HG03159 (cell line): ENCODE results near the gene ALDH3A1.

Experiments
- ATAC-seq: cut with Tn5 transposase; IDR thresholded peaks from one replicate; pipeline ENCODE4 v1.9.1; 2021; ENCODE audit warnings: mild to moderate bottlenecking, moderate library complexity; ENCODE audit not compliant: unreplicated experiment

ALDH3A1 gene

DNA sequence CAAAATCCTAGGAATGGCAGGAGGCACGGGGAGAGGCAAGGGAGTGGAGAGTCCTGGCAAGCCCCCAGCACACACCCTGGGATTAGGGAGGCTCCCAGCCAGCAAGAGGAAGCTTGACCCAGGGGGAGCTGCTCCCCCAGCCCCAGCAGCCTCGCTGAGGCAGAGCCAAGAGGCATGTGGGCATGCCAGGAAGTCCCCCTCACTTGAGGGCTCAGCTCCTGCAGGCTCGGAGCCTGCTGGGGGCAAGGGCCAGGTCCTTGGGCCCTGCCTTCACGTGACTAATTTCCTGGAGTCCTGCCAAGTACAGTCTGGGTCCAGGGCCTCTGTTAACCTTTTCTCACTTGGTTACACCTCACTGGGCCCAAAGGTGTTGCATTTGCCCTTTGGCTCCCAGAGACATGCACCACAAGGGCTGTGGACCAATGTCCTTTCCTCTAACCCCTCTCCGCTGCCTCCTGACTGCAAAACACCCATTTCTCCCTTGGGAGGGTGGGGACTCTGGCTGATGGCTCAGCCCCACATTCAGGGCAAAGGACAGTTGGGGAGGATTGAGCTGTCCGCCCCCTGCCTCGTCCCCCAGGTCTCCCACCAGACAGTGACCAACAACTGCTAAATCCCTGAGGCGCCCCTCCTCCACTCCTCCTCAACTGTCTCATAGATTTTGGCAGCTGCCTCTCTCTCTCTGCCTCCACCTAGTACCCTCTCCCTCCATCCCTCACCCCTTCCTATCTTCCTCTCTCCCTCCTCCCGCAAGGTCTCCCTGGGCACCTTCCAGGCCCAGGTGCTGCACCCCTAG lies 27.3 kb downstream of the ALDH3A1 start:
- ATAC-seq: no peak

DNA sequence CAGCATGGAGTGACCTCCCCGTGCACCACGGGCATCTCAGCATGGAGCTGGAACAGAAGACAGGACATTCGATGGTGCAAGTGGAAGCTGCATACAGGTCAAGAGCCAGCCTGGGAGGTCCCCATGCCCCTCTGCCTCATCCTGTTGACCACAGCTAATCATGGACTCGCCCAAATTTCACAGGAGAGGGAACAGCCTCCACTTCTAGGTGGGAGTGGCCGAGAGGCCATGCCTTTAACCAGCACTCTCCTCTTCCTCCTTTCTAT lies 28.0 kb downstream of the ALDH3A1 start:
- no peak for ATAC-seq

DNA sequence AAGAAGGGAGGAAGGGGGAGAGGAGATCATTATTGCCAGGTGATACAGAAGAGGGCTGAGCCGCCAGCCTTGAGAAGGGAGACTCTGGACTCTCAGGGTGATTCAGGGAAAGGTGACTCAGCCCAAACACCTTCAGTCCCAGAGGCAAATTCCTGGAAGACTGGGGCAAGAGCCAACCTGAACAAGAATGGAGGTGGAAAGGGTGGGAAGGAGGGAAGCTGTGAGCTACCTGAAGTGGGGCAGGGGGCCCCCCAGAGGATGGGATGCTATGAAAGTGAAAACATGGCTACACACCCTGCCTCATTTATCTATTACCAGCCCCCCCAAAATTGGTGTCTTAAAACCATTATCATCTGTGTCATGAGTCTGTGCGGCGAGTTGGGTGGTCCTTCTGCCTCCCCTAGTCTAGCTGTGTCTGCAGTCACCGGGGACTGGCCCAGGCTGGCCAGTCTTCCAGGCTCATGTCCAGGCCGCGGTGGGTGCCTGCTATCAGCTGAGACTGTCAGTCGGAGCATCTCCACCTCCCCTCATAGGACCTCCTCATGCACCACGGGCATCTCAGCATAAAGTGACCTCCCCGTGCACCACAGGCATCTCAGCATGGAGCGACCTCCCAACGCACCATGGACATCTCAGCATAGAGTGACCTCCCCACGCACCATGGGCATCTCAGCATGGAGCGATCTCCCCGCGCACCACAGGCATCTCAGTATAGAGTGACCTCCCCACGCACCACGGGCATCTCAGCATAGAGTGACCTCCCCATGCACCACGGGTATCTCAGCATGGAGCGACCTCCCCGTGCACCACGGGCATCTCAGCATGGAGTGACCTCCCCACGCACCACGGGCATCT lies 28.5 kb downstream of the ALDH3A1 start:
- no peak for ATAC-seq

DNA sequence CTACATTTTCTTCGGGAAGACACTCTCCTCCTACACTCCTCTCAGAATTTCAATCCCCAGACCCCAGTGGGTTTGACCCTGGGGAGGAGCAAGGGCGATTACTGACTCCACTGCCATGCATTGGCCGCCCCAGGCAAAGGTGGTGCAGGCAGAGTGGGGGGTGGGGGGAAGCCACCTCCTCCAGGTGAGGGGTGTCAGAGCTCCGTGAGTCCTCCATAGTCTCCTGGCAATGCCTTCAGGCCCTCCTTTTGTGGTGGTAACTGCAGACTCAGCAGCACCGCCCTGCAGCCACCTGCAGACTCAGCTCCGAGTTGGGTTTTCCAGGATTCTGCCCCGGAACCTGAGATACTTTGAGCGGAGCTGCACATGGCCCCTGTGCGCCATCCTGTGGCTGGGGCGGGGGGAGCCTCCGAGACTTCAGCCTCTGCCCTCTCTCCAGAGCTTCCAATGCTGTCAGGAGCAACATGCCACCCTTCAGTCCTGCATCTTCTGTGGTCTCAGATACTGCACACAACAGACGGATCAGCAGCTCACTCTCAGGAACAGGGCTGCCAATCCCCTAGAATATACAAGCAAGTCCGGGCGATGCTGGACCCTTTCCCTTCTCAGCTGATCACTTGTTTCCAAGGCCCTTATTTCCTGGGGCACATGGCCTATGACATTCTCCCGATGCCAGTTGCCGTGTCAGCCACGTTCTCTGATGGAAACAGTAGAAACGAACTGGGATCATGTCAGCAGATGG lies 29.3 kb downstream of the ALDH3A1 start:
- no peak for ATAC-seq

DNA sequence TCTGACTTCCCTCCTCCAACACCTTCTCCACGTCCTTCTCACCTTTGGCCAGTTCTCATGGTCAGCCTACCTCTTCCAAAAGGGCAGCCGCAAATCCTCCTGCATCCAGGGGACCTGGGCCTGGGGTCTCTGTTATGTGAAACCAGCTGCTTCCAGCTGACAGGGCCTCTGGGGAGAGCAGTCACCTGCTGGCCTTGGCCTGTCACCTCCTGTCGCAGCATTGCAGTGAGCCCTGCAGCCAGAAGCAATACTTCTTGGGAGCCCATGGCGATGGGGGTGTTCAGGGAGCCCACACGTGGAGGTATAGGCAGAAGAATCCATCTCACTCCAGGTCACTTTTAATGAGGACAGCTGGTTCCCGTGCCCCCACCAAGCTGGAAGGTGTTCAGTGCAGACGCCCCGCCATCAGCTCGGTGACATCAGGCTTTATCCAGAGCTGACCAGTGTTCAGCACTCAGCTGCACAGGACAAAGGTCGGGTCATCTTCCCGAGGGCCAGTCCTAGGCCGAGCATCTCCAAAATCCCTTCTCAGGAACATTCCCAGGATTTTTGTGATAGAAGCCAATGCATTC lies 30.0 kb downstream of the ALDH3A1 start:
- no peak for ATAC-seq

DNA sequence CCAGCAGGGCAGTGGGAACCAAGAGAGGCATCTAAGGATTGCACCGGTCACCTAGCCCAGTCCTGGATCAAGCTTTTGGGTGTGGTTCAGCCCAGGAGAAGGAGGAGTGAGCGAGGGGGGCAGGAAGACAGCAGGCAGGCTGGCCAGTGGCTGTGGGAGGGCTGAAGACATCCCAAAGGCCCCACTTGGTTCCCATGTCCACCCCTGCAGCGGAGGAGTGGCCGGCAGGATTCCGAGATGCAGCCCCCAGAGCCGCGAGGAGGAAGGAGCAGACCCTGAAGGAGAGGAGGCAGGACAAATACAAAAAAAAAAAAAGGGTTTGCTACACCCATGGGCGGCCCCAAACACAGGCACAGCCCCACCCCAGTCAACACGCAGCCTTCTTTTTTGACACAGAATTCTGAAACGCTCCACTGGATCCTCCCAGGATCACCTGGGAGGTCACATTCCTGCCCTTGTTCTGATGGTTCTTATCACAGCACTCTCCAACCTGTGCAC lies 30.6 kb downstream of the ALDH3A1 start:
- ATAC-seq: no peak

DNA sequence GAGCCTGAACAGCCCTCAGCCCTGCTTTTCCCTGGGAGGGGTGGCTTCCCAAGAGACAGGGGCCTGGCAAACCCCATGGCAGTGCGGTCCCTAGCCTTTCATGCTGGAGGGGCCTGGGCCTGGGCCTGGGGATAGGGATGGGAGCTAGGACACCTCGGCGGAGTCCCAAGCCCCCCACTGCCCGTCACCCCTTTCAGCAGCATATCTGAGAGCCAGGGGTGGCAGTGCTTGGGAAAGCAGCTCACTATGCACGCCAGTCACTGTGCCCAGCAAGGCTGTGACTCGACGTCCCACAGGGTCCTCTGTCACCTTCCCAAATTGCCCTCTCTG lies 31.1 kb downstream of the ALDH3A1 start:
- ATAC-seq: no peak

DNA sequence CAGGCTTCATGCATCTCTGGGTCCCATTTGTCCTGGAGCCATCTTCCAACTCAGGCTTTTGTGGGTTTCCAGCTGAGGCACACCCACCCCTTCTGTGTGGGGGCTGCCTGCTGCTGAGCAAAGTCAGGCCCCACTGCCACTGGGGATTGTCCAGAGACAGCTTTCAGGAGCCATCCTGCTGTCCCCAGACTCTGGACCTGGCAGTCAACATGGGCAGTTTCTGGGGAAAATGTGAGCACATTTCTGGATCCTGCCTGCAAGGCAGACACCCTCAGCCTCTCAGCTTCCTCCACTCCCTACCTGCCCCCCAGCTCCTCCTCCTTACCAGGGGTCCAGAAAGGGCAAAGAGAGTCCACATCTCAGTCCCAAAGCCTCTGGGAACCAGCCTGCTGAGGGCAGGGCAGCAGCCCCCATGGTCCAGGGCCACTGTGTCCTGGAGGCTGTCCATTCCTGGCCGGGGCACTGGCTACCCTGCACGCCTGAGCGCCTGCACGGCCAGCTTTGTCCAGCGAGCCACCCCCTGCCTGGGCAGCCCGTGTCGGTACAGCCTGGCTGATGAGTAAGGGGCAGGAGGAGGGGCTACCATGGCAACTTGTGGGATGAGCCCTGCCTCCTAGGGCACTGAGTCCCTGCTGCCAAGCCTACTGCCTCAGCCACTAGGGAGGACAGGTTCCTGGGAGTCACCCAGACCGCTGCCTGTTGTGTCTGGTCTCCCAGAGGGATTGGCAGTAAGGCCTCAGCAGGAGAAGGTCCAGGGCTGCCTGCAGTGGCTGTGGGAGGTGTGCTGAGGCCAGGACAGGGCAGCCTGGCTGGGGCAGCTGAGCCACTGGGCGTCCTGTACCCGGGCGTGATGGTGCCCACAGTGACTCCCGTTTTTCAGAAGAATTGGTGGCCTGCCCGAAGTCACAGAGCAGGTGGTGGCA lies 31.7 kb downstream of the ALDH3A1 start, which contains the start of gene SLC47A2:
SLC47A2 (minus strand) TSS at position 477 of the 923 bp plus-strand sequence; CDS start at position 448, 29 bp downstream.
- no peak for ATAC-seq

DNA sequence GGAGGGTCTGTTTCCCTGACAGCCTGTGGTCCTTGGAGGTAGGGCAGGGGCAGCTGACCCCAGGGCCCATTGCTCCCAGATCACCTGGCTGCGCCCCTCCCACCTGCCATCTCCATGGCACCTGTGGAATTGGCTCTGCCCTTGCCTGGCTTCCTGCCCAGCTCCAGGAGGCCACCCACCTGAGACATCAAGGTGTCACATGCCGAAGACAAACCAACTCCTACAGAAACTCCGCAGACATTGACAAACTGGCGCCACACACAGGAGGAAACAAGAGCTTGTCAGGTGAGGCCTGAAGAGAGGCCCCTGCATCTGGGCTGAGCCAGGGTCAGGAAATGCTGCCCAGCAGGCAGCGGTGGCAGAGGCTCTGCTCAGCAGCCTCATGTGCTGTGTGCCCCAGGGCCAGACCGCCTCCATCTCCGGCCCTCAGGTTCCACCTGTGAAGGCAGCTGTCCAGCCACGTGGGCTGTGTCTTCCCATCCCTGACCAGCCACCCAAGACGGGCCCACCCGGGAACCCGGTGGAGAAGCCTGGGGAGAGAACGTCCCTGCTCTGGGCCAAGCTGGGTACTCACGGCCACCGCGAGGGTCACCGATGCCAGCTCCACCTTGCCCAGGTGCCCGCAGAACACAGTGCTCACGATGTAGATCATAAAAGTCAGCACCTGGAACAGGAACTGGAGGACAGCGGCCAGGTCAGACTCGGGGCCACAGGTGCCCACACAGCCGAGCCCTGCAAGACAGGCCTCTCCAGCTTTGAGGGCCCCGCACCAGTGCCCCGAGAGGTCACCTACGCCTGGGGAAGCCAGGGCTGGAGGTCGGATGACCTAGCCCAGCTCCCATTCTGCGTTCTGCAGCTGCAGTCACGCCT lies 33.3 kb downstream of the ALDH3A1 start:
- no peak for ATAC-seq

DNA sequence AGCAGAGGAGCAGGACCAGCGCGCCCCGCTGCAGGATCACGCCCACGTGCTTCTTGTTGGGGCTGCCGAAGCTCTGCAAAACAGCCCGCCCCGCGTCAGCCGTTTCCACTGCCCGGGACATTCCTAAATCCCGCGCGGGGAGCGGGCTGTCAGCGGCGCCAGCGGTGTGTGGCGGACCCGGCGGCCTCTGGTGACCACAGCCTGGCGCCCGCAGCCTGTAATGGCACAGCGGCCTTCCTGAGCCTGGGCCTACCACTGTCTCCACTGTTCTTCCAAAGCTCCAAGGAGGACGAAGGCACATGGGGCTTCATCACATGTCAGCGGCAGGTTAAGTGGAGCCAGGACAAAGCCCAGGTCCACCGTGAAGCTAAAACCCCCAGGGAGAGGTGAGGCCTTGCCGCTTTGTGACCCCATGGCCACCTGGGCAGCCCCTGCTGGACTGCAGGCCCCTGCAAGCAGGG lies 34.2 kb downstream of the ALDH3A1 start:
- no peak for ATAC-seq

DNA sequence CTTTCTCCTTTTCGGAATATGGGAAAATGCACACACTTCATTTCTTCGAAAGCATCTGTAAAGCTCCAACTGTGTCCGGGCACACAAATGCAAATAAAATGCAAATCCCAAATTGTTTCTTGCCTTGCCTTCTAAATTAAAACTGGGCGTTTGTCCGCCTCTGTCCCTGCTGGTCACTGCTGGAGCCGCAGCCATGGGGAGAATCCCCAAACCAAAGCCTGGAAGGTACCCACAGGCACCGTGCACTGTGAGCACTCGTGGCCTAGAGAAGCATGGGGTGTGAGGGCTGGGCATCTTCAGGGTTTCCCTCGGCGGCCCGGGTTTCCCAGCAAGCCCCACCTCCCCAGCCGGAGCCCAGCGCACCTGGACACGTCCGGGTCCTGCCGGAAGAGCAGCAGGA lies 34.6 kb downstream of the ALDH3A1 start:
- ATAC-seq: no peak

DNA sequence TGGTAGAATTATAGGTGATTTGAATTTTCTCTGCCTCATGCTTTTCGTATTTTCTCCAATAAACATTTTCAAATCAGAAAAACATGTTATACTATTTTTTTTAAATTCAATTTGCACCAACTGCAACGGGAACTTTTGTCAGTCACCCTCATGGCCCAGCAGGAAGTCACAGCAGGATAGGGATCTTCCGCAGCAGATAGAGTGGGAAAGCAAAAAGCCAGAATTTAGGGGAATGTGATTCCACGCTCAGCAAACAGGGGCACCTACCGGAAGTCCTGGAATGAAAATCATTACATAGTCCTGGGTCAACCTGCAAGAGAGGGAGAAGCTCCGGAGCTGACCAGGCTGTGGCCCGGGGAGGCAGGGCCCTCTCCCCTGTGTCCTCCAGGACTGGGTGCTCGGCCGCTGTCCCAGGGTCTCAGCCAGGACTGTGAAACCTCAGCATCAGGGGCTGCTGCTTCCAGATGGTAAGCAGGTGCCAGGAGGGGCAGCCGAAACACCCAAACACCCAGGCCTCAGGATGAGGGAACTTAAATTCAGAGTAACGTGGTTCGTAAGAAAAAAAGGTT lies 35.6 kb downstream of the ALDH3A1 start:
- no peak for ATAC-seq

DNA sequence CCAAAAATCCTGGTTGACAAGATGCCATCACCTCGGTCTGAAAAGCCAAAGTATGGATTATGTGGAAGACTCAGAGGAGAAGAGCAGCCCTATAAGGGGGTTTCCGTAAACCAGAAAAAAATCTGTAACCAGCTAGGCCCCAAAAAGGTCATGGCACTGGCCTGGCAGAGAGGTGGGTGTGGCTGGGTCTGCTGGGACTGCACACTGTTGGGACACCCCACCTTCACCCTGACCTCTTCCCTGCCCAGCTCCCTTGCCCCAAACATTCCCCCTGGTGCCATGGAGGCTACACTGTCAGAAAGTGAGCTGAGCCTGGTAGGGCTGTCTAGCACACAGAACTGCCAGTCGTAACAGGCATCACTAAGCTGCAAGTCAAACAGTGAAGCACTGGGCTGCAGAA lies 38.3 kb downstream of the ALDH3A1 start:
- no peak for ATAC-seq

DNA sequence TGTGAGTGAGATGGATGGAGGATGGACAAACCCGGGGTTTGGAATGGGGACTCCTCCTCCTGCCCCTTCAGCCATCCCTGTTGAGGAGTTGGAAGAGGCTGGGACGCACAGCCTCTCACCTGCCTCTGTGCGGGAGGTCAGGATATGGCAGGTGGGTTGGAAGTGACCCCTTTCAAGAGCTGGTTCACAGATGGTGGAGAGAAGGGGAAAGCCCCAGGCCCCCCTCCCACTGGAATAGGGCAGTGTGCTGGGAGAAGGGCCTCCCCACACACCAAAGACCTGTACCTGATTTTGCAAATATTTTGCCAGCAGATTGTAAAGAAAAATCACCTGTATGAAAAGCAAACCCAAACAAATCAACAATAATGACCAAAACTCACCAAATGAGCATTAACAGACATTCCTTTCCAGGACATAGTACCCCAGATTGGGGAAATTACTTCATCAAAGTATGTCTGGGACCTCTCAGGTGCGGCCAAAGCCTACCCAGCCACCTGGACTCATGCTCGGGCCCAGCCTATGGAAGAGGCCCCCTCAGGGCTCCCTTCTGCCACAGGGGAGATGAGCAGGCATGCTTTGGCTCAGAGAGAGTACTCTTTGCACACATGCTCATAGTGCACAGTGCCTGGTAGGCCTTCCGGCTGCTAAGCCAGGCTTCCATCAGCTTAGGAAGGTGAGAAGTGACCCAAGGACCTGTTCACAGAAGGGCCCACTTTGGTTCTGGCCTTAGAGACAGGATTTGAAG lies 39.5 kb downstream of the ALDH3A1 start:
- ATAC-seq: no peak

DNA sequence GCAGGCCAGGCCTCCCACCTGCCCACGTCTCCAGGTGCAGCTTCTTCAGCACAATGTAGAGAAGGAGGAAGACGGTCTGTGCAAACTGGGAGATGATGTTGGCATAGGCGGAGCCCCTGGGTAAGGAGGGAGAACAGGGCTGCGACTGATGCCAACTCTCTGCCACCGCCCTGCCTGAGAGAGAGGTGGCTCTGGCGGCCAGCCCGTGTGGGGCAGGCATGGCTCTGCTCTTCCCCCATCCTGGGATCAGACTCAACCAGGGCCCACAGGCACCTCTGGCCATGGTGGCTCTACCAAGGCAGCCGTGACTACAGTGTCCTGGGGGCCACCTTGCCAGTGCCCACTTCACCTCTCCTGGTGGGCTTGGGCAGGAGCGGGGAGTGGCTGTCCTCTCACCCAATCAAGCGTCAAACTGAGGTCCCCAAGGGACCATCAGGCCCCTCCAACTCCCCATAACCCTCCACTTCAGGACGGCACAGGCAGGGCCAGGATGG lies 40.3 kb downstream of the ALDH3A1 start:
- no peak for ATAC-seq

DNA sequence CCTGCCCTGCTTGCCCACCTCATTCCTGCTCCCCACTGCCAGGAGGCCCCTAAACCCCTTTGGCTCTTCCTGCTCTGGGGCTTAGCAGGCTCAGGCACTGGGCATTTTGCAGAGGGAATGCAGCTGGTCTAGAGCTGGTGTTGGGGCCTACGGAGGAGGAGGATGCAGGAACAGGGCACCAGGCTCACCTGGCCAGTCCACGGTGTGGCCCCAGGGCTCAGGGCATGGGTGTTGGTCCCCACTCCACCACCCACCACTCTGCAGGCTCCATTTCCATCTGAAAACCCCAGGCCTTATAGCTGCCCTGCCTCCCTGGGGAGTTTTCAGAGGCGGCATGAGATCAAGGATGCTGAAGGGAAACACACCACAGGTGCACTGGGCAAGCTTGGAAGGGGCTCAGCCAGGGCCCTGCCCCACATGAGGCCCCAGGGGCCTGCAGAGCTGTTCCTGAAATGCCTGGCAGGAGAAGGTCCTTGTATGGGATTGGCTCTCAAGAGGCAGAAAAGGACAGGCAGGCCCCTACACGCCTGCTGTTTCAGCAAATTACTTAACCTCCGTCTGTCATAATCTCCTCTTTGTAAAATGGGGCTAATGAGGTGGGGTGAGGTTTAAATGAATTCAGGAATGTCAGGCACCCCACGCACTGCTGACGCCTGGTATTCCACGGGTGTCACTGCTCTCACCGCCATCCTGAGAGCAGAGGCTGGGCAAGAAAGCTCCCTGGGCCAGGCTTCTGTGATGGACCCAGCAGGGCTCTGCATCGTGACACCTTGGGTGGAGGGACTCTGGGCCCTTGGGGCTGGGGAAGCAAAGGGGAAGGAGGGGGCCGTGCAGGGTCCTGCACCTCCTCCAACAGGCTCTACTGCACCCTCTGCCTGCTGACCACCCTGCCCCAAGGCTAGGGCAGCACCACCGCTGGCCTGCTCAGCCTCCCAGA lies 41.0 kb downstream of the ALDH3A1 start:
- ATAC-seq: no peak
